ENCODE data around the gene BOLL. TPM values are rescaled to one million over a fixed set of nuclear protein-coding genes. Genes with fewer than 3 reads are reported as not detected.
"Not testable (repeated sequence)": the region's sequence is repeated elsewhere in the genome, so short reads cannot be mapped to it uniquely, and the experiment has no call there.

BOLL gene, protein sequence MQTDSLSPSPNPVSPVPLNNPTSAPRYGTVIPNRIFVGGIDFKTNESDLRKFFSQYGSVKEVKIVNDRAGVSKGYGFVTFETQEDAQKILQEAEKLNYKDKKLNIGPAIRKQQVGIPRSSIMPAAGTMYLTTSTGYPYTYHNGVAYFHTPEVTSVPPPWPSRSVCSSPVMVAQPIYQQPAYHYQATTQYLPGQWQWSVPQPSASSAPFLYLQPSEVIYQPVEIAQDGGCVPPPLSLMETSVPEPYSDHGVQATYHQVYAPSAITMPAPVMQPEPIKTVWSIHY
- total RNA-seq, result not detected

DNA sequence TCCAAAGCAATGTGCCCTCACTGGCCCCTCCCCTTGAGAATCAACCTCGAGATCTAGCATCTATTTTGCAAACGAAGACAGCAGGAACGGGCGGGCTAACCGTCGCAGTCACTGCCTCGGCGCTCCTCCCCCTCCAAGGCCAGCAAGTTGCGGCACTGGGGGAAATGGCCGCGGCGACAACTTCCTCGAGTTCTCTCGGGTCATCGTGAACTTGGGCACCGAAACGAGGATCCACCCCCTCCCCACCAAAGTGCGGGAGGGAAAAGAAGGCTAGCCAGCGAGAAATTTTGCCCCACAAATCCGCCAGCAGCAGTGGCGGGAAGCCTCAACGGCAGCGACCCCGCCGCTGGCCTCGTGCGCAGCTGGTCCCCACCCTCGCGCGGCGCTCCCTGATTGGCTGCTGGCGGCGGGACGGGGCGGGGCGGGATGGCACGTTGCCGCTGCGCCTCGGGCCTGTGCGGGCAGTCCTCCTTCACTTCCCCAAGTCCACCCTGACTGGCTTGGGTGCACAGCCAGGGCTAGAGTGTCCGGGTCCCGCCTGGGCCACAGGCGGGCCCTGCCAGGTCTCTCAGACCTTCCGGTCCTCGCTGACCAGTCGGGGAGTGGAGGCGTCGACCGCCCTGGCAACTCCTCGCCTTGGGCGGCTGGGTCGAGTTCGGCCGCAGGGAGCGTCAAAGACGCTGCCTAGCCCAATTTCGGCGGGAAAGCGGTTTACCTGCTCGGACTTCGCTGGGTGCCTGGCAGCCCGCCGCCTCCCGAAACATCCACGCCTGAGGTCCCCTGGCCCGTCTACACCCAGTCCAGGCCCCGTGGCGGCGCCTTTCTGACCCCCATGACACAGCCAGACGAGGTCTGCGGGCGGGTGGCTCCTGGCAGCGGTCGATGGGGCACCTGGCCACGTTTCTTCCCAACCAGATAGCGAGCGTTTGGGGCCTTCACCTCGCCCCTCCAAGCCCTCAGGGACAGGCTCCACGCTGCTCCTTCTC, at the start of gene BOLL:
Gene BOLL, minus strand, starts transcription at position 364 of the 986 bp plus-strand sequence. CDS start 3,469 bp downstream, outside the sequence.
- H3K27me3 Mint-ChIP-seq, result peaks cover 24% of the 10 kb centered on the region
- H3K4me3 Mint-ChIP-seq, result peak within 1 kb of the TSS; percentile 67
- POLR2A ChIA-PET, result no interaction called here
- peaks cover 8% of the 10 kb centered on the region for H3K4me1 Mint-ChIP-seq
- no peaks in the 10 kb centered on the region for H3K9me3 Mint-ChIP-seq
- H3K27ac Mint-ChIP-seq, result no peak within 1 kb of the TSS
- CTCF ChIA-PET, result interaction anchor here (1.0 kb wide), 1 partner anchor 21 kb away, joined by 4 read pairs; no protein-coding TSS in a partner anchor
- no peaks in the 10 kb centered on the region for H3K36me3 Mint-ChIP-seq (ENCODE audit: low read depth)
- DNase-seq, result no peak

DNA sequence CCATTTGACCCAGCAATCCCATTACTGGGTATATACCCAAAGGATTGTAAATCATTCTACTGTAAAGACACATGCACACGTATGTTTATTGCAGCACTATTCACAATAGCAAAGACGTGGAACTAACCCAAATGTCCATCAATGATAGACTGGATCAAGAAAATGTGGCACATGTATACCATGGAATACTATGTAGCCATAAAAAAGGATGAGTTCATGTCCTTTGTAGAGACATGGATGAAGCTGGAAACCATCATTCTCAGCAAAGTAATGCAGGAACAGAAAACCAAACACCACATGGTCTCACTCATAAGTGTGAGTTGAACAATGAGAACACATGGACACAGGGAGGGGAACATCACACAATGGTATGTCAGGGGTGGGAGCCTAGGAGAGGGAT, 49.7 kb upstream of the BOLL start:
- H3K4me3 Mint-ChIP-seq, POLR2A ChIA-PET, H3K27ac Mint-ChIP-seq, CTCF ChIA-PET, DNase-seq, H3K27me3 Mint-ChIP-seq: not testable (repeated sequence)
- peaks cover 20% of the 10 kb centered on the region for H3K9me3 Mint-ChIP-seq
- H3K36me3 Mint-ChIP-seq (ENCODE audit: low read depth), result peaks cover 17% of the 10 kb centered on the region
- H3K4me1 Mint-ChIP-seq, result peaks cover 30% of the 10 kb centered on the region

DNA sequence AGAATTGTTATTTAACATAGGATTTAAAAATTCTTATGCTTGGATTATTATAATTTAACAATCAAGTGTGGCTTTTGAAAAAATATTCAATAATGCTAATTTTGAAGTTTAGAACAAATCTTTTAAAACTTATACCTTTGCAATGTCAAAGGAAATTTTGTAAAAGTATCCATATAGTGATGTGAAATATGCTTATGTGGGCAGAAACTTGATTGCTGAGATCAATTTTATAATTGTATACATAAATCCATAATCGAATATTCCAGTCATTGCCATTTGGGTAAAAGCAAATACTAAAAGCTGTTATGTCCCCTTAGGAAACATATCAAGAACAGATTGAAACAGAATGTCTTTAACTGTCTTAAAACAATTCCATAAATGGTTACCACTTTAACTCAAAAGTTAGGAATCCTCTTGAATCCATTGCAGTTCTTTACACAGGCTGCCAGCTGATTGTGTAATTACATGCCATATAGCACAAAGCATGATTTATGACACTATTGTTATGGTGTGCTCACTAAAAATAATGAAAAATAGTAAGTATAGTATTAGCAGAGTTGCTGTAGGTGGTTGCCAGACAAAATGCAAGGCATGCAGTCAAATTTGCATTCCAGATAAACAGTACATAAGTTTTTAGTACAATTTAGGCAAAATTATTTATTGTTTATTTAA, 43.5 kb upstream of the BOLL start:
- Mint-ChIP-seq H3K4me1 (no peaks in the 10 kb centered on the region), H3K9me3 (peaks cover 15% of the 10 kb centered on the region), H3K36me3 (ENCODE audit: low read depth) (peaks cover 12% of the 10 kb centered on the region), H3K27me3 (no peaks in the 10 kb centered on the region), H3K27ac (no peak overlapping the region), H3K4me3 (no peak overlapping the region)
- CTCF ChIA-PET, result interaction anchor here (0.7 kb wide), 1 partner anchor 14 kb away, joined by 3 read pairs; no protein-coding TSS in a partner anchor
- POLR2A ChIA-PET, result no interaction called here
- no peak for DNase-seq

DNA sequence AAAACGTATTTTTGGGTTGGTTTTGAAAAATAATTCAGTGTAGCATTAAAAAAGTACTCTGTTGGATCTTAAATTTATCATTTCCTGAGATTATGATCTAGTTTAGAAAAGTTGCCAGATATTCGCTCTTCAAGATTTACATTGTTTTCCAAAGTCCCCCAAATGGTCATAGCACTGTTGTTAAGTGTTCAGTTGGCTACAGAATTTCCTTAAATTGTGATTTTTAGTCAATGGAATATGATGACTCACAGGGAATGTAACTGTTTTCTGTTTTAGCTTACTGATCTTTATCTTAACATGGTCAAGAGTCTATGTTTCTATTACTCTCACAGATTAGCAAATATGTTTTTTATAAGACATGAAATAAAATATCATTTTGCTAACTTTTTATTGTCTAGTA, 42.5 kb upstream of the BOLL start:
- Mint-ChIP-seq H3K36me3 (ENCODE audit: low read depth) (peaks cover 10% of the 10 kb centered on the region), H3K27ac (no peak overlapping the region), H3K27me3 (no peaks in the 10 kb centered on the region), H3K4me3 (no peak overlapping the region), H3K9me3 (peaks cover 14% of the 10 kb centered on the region), H3K4me1 (no peaks in the 10 kb centered on the region)
- DNase-seq, result no peak
- ChIA-PET POLR2A (no interaction called here), CTCF (interaction anchor here (0.9 to 1.2 kb wide), 2 partner anchors 10 to 297 kb away, joined by 3 read pairs; no protein-coding TSS in a partner anchor)

DNA sequence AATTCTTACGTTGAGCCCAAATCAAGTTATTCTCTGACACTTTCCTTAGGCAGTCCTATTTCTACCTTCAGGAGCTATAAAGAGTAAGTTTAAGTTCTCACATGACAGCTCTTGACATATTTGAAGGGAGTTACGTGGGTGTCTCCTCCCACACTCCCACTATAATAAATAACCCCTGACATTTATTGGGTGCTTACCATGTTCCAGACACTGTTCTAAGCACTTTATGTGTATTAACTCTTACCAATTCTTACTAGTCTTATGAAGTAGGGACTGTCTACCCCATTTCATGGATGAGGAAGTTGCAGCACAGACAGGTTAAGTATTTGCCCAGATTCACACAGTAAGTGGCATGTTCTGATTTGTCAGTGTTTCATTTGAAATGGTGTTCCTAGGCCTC, 37.2 kb upstream of the BOLL start:
- CTCF ChIA-PET, result no interaction called here

DNA sequence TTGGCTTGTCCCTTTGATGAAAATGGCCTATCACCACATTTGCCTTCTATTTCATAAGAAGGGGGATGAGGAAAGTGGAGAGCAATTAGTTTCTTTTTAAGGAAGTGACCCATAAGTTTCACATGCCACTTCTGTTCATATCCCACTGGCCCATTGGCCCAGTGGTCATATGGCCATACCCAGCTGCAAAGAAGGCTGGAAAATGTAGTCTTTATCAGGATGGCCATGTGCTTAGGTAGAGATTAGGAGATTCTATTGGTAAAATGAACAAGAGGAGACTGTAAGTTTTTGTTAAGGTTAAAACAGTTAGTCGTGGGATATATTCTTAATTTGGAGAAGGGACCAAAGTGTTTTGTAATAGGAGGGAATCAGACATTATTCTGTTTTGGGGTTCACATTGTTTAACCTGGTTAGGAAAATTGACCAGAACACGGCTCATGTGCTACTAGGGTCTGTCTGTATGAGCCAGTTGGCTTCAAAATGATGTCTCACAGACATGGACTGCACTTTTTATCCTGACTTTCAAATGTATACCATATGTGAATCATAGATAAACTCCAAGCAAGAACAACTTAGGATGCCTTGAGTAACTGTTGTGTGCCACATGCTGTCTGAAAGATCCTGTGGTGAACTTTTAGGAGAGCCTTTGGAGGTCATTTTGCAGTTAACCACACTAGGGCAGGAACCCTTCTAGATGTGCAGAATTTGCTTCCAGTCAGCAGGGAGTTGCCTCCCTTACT, 36.6 kb upstream of the BOLL start:
- no peak for DNase-seq
- no peak overlapping the region for H3K4me3 Mint-ChIP-seq
- H3K27ac Mint-ChIP-seq, result no peak overlapping the region
- H3K9me3 Mint-ChIP-seq, result peaks cover 2% of the 10 kb centered on the region
- CTCF ChIA-PET, result no interaction called here
- no peaks in the 10 kb centered on the region for H3K36me3 Mint-ChIP-seq (ENCODE audit: low read depth)
- POLR2A ChIA-PET, result no interaction called here
- peaks cover 2% of the 10 kb centered on the region for H3K4me1 Mint-ChIP-seq
- H3K27me3 Mint-ChIP-seq, result no peaks in the 10 kb centered on the region

More for the DNA sequence above, 37.2 kb upstream of the BOLL start:
- POLR2A ChIA-PET, result no interaction called here
- H3K36me3 Mint-ChIP-seq (ENCODE audit: low read depth), result no peaks in the 10 kb centered on the region
- DNase-seq, result no peak
- no peak overlapping the region for H3K27ac Mint-ChIP-seq
- H3K4me1 Mint-ChIP-seq, result peaks cover 2% of the 10 kb centered on the region
- no peaks in the 10 kb centered on the region for H3K27me3 Mint-ChIP-seq
- H3K9me3 Mint-ChIP-seq, result peaks cover 2% of the 10 kb centered on the region
- no peak overlapping the region for H3K4me3 Mint-ChIP-seq

DNA sequence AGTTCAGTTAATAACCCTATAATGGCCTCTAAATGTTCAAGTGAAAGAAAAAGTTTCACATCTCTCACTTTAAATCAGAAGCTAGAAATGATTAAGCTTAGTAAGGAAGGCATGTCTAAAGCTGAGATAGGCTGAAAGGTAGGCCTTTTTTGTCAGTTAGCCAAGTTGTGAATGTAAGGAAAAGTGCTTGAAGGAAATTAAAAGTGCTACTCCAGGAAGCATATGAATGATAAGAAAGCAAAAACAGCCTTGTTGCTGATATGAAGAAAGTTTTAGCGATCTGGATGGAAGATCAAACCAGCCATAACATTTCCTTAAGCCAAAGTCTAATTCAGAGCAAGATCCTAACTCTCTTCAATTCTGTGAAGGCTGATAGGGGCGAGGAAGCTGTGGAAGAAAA, 29.4 kb upstream of the BOLL start:
- Mint-ChIP-seq H3K4me1 (peaks cover 16% of the 10 kb centered on the region), H3K36me3 (ENCODE audit: low read depth) (no peaks in the 10 kb centered on the region), H3K9me3 (no peaks in the 10 kb centered on the region), H3K27ac (peak overlapping the region; percentile 32), H3K27me3 (no peaks in the 10 kb centered on the region), H3K4me3 (no peak overlapping the region)
- ChIA-PET POLR2A (interaction anchor here (0.7 kb wide), 1 partner anchor 167 kb away, joined by 3 read pairs; no protein-coding TSS in a partner anchor), CTCF (interaction anchor here (1.3 to 1.5 kb wide), 3 partner anchors 9 to 20 kb away, joined by 3 read pairs; no protein-coding TSS in a partner anchor)
- DNase-seq, result no peak

DNA sequence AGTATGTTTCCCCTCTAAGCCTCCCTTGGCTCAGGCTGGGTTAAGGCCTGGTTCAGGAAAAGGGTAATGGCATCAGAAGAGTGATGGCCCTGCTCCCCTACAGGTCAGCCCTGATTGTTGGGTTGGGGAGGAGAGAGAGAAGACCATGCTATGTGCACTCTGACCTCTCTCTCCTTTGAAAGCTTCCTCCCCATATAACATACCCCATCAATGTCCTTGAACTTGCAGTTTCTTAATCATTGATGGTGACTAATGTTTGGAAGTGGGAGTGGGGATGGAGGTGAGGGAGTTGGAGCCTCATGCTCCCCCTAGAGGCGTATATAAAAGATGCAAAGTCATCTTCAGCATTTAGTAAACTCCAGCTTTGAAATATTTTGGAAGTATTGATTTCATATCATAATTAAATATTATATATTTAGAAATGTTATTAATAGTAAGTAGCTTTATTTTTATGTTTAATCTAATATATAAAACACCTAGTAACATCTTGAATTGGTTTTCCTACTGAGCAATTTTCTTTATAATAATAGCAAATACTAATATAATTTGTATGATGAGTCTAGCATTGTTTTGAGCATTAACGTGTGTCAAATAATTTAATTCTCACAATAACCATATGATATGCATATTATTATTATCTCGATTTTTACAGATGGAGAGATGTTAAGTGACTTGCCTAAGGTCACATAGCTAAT, 28.1 kb upstream of the BOLL start:
- H3K27ac Mint-ChIP-seq, result no peak overlapping the region
- DNase-seq, result no peak
- POLR2A ChIA-PET, result no interaction called here
- no peak overlapping the region for H3K4me3 Mint-ChIP-seq
- H3K9me3 Mint-ChIP-seq, result no peaks in the 10 kb centered on the region
- peaks cover 22% of the 10 kb centered on the region for H3K4me1 Mint-ChIP-seq
- no peaks in the 10 kb centered on the region for H3K27me3 Mint-ChIP-seq
- no peaks in the 10 kb centered on the region for H3K36me3 Mint-ChIP-seq (ENCODE audit: low read depth)
- CTCF ChIA-PET, result interaction anchor here (0.6 to 1.5 kb wide), 6 partner anchors 19 to 1146 kb away, joined by 3 to 4 read pairs (median 3); no protein-coding TSS in a partner anchor

DNA sequence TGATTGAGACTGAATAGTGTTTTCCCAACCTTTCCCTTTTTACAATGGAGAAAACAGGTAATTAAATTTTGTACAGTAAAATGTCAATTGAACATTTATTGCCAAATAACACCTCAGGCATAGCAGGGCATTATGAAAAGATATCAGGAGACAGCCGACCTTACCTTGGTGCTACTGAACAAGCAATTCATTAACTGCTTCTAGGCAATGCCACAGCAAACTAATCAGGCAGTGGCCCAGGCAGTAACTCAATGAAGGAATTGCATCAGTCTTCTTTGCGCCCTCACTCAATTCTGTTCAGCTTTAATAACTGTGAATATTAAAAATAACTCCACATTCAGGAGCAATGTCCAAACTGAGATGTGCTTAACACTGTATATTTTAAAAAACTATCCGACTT, 25.4 kb upstream of the BOLL start:
- ChIA-PET POLR2A (no interaction called here), CTCF (no interaction called here)
- Mint-ChIP-seq H3K27me3 (peaks cover 3% of the 10 kb centered on the region), H3K36me3 (ENCODE audit: low read depth) (no peaks in the 10 kb centered on the region), H3K9me3 (no peaks in the 10 kb centered on the region), H3K27ac (no peak overlapping the region), H3K4me1 (peaks cover 32% of the 10 kb centered on the region), H3K4me3 (no peak overlapping the region)
- DNase-seq, result no peak

DNA sequence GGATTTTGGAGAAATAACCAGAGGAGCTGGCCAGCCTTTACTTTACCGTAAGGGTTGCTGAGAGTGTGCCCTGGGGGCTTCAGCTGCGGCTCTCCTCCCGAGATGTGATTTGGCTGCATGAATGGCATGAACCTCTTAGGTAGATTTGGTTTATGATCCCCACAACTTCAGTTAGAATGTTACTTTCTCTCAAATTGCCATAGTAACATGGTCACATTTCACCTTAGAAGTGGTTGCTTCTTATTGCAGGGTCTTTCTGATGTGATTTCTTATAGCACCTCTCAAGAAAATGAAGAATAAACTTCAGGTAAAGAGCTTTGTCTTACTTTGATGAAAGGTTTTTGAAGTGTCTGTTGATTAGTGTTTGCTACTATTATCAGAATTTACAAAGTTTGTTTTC, 24.9 kb upstream of the BOLL start:
- DNase-seq, result no peak
- no peak overlapping the region for H3K4me3 Mint-ChIP-seq
- no peaks in the 10 kb centered on the region for H3K36me3 Mint-ChIP-seq (ENCODE audit: low read depth)

DNA sequence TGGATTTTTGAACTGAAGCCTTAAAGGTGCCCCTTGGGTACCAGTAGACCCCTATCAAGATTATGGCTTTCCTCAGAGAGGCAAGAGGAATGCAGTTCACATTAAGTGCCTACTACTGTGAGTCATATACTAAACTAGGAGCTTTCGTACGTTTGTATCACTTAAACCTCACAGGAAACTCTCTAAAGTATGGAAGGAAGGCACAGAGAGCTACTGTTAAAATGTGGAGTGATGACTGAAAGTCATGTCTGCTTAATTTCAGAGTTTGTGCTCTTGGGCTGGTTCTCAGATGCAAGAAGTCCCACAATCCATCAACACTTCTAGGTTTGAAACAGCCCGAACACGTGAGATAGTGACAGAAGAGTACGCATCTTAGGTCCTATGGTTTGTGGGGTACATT, 23.9 kb upstream of the BOLL start:
- no peak overlapping the region for H3K27ac Mint-ChIP-seq
- CTCF ChIA-PET, result interaction anchor here (1.7 kb wide), 1 partner anchor 22 kb away, joined by 4 read pairs; no protein-coding TSS in a partner anchor
- POLR2A ChIA-PET, result no interaction called here

More for the DNA sequence above, 24.9 kb upstream of the BOLL start:
- ChIA-PET POLR2A (no interaction called here), CTCF (no interaction called here)
- no peak overlapping the region for H3K27ac Mint-ChIP-seq
- H3K4me1 Mint-ChIP-seq, result peaks cover 31% of the 10 kb centered on the region
- peaks cover 3% of the 10 kb centered on the region for H3K27me3 Mint-ChIP-seq
- H3K9me3 Mint-ChIP-seq, result no peaks in the 10 kb centered on the region

More for the DNA sequence above, 23.9 kb upstream of the BOLL start:
- H3K36me3 Mint-ChIP-seq (ENCODE audit: low read depth), result no peaks in the 10 kb centered on the region
- H3K9me3 Mint-ChIP-seq, result no peaks in the 10 kb centered on the region
- DNase-seq, result no peak
- no peak overlapping the region for H3K4me3 Mint-ChIP-seq
- H3K27me3 Mint-ChIP-seq, result peaks cover 3% of the 10 kb centered on the region
- peaks cover 26% of the 10 kb centered on the region for H3K4me1 Mint-ChIP-seq
